Activated T-cell treated with anti-CD3 and anti-CD28 coated beads, Interleukin-2, amount 50 U/mL, for 1 hour (primary cell): ENCODE data around the gene HINFP.

Source experiments
- DNase-seq: peaks from one replicate; pipeline ENCODE4 v3.0.0-alpha.2; 2020

The HINFP gene, protein sequence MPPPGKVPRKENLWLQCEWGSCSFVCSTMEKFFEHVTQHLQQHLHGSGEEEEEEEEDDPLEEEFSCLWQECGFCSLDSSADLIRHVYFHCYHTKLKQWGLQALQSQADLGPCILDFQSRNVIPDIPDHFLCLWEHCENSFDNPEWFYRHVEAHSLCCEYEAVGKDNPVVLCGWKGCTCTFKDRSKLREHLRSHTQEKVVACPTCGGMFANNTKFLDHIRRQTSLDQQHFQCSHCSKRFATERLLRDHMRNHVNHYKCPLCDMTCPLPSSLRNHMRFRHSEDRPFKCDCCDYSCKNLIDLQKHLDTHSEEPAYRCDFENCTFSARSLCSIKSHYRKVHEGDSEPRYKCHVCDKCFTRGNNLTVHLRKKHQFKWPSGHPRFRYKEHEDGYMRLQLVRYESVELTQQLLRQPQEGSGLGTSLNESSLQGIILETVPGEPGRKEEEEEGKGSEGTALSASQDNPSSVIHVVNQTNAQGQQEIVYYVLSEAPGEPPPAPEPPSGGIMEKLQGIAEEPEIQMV

DNA sequence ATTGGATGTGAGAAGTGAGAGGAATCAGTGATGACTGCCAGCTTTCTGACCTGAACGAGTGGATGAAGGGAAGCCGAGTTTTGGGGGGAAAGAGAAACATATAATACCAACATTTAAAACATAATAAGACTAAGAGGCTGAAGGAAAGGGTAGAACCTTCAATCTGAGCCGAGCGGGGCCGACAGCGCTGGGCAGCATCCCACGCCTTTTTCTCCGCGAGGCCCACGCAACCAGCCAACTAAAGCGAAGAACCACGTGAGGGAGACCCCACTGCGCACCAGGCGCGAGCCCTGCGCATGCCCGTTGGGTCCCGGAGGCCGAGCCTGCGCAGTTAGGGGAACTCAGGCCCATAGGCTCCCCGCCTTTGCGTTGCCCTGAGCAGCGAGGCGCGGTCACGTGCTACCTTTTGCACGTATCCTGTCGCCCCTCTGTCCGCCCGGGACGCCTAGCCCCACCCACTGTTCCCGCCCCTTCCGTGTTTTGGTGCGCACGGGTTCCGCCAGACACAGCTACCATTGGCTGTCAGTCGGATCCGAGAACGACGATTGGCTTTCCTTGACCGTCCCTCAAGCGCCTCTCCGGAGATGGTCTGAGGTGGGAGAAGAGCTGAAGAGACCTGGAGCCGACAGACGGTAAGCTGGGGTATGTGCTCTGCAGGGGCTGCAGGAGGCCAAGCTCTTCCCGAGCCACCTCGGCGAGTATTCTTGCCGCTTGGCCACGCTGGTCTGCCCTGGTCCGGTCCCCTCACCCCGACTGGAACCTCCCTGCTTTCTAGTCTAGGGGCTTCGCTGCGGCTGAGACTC is at the start of gene HINFP:
HINFP (plus strand) TSS at position 573 of the 803 bp plus-strand sequence. CDS start 5,365 bp downstream, outside the sequence.
- DNase-seq, result peak; percentile 99

DNA sequence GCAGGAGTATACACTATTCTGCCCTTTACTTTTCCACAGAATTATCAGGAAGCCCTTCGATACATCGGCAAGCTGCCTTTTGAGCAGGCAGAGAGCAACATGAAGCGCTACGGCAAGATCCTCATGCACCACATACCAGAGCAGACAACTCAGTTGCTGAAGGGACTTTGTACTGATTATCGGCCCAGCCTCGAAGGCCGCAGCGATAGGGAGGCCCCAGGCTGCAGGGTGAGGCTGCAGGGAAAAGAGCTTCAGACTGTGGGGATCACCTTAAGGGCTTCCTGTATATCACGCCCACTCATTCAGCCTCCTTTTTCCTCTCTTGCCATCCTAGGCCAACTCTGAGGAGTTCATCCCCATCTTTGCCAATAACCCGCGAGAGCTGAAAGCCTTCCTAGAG is 43.5 kb upstream of the HINFP start:
- no peak for DNase-seq

DNA sequence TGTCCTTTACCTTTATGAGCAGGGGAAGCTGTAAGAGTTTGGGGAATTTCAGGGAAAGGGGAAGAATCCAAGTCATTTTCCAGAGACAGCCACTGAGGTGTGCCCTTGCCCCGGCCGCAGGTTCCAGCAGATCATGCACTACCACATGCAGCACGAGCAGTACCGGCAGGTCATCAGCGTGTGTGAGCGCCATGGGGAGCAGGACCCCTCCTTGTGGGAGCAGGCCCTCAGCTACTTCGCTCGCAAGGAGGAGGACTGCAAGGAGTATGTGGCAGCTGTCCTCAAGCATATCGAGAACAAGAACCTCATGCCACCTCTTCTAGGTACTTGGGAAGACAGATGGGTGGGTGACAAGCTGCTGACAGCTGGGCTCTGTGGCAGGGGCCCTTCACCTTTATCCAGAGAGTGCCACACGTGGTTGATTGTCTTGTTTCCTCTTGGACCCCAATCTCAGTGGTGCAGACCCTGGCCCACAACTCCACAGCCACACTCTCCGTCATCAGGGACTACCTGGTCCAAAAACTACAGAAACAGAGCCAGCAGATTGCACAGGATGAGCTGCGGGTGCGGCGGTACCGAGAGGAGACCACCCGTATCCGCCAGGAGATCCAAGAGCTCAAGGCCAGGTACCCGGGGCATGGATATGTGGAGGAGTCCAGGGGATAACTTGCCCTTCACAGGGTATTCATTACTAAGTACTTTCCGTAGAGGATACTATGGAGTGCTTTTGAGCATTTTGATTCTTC is 42.5 kb upstream of the HINFP start:
- no peak for DNase-seq

DNA sequence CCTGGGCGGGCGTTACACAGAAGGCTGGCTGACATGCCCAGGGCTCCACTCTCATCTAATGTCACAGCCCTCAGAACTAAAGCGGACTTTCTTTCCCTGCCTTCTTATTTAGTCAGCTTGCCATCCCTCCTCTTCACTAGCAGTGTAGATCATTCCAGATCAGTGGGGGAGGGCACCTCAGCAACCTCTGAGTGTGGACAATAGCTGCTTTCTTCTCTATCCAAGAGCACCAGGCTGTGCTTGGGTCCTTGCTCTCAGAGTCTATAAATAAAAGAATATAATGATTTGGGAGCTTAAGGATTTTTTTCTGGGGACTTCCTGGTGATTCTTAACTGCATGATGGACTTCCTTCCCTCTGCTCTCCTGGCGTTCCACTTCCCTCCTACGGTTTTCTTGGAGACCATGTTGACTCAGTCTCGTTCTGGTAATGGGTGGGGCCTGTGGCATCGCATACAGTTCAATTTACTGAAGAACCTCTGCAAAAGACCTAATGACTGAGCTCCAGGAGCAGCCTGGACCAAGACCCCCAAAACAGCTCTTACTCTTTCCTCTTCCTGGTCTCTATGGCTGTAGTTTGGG is 39.6 kb upstream of the HINFP start:
- no peak for DNase-seq

DNA sequence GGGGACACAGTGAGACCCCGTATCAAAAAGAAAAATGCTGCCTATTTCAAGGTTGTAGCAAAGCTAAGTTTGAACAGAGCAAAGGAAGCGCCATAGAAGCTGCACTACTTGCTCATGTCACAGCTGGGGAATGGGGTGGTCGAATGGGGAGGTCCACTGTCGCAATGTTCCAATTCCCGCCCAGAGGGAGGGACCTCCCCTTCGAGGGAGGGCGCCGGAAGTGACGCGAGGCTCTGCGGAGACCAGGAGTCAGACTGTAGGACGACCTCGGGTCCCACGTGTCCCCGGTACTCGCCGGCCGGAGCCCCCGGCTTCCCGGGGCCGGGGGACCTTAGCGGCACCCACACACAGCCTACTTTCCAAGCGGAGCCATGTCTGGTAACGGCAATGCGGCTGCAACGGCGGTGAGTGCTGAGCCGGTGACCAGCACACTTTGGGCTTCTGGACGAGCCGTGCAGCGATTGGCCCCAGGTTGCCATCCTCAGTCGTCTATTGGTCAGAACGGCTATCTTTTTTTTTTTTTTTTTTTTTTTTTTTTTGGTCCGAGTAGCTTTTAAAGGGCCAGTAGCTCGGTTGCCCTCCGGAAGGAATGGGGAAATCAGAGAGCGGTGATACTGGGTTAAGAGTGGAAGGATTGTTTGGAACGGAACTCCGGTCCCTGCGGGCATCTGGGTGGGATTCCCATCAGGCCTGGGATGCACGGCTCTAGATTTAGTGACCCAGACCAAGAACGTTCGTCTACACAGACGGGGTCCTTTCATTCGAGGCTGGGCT is 36.5 kb upstream of the HINFP start, which contains the start of gene HMBS:
HMBS (plus strand) TSS at position 219 of the 774 bp plus-strand sequence; CDS start at position 372, 153 bp downstream.
- DNase-seq, result peak; percentile 93

DNA sequence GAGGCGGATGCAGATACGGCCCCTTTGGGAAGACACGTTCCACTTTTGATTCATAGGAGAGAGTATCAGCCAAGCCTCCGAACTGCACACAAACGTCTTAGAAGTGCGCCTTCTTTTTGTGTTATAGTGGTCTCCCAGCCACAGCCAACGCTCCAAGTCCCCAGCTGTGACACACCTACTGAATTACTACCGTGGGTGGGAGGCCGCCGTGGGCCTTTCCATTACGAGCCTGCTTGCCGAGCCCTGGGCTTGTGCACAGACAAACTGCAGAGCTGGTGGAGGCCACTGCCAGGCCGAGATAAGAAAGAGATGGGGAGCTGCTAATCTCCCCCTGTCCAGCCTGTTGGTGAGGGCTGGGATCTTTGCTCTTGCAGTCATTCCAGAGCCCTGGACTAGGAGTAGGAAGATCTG is 35.9 kb upstream of the HINFP start:
- DNase-seq, result no peak

DNA sequence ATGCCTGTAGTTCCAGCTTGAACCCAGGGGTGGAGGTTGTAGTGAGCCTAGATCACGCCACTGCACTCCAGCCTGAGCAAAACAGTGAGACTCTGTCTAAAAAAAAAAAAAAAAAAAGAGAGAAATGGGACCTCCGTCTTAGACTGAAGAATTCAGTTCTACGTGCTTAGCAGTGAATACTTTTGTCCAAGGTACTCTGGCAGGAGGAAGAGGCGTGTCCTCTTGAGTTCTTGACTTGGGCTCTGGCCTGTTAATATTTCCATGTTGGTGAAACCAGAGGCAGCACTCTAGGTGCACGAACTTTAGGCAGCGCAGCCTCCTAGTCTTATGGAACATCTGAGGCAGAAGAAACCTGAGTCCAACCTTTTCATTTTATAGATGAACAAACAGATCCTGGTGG is 34.3 kb upstream of the HINFP start:
- DNase-seq, result no peak

DNA sequence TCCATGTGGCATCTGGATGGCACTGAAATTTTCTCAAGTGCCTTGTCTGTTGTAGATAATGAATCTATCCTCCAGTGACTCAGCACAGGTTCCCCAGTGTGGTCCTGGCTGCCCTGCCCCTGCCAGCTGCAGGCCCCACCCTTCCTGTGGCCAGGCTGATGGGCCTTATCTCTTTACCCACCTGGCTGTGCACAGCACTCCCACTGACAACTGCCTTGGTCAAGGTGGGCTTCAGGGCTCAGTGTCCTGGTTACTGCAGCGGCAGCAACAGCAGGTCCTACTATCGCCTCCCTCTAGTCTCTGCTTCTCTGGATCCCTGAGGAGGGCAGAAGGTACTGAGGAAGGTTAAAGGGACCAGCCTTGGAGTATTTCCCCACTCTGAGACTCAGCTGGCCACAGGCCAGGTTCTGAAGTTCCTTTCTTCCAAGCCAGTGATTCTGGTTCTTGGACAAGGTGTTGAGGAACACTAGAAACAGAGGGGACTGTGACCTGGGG is 33.6 kb upstream of the HINFP start:
- DNase-seq, result no peak

DNA sequence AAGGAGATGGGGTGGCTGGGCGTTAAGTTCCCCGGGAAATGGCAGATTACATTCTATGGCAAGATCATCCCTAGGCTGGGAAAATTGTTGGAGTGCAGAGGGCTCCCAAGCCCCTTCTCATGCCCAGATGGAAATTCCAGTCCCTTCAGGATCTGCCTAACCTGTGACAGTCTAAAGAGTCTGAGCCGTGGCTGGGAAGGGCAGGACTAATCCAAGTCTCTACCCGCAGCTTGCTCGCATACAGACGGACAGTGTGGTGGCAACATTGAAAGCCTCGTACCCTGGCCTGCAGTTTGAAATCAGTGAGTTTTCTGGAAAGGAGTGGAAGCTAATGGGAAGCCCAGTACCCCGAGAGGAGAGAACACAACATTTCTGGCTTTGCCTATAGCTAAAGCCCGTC is 33.0 kb upstream of the HINFP start:
- no peak for DNase-seq

DNA sequence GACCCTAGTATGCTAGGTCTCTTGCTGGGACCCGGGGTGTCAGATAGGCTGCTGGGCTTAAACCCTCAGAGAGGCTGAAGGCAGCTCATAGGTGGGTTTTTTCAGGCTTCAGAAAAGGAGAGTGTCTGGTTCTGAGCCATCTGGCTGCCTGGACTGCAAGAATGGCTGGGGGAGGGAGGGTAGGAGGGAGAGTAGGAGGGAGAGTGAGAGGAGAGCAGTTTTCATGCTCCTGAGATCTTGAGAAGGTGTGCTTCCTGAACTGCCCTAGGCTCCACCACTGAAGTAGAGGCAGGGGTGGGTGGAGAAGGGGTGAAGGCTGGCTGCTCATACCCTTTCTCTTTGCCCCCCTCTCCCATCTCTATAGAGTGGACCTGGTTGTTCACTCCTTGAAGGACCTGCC is 32.1 kb upstream of the HINFP start:
- no peak for DNase-seq

DNA sequence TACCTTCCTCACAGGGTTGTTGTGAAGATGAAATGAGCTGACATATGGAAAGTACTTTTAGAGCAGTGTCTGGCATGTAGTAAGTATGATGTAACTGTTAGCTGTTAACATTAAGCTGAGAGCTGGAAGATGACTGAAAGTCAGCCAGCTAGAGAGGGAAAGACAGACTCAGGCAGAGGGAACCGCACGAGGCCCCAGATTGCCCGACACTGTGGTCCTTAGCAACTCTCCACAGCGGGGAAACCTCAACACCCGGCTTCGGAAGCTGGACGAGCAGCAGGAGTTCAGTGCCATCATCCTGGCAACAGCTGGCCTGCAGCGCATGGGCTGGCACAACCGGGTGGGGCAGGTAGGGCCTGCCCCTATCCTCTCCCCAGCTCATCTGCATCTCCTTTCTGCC is 30.2 kb upstream of the HINFP start:
- no peak for DNase-seq

DNA sequence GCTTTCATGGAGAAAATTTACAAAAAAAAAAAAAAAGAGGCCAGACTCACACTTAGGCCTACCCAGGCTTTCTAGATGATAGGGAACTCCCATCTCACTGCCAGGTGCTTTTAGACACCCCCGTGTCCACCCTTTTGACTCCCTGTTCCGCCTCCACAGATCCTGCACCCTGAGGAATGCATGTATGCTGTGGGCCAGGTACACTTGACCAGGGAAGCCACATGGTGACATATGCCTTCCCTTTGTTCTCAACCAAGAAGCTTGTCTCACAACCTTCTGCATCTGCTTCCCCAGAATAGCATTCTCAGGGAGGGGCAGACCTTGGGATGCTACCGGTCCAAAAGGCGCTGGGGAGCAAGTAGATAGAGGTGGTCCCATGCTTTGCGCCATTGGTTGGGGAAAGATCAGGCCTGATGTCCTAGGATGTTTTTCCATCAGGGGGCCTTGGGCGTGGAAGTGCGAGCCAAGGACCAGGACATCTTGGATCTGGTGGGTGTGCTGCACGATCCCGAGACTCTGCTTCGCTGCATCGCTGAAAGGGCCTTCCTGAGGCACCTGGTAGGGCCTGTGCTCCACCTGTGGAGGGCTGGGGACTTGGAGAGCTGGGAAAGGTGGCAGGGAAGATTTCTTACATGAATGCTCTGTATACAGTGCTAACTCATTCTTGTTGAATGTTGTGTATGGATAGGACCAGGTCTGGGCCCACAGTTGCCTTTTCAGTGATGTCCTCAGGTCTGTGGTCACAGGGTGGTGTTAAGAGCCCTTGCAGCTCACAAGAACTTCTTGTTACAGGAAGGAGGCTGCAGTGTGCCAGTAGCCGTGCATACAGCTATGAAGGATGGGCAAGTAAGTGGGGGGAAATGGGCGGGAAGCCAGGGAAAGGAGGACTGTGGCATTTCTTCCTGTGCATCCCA is 29.2 kb upstream of the HINFP start:
- DNase-seq, result no peak

DNA sequence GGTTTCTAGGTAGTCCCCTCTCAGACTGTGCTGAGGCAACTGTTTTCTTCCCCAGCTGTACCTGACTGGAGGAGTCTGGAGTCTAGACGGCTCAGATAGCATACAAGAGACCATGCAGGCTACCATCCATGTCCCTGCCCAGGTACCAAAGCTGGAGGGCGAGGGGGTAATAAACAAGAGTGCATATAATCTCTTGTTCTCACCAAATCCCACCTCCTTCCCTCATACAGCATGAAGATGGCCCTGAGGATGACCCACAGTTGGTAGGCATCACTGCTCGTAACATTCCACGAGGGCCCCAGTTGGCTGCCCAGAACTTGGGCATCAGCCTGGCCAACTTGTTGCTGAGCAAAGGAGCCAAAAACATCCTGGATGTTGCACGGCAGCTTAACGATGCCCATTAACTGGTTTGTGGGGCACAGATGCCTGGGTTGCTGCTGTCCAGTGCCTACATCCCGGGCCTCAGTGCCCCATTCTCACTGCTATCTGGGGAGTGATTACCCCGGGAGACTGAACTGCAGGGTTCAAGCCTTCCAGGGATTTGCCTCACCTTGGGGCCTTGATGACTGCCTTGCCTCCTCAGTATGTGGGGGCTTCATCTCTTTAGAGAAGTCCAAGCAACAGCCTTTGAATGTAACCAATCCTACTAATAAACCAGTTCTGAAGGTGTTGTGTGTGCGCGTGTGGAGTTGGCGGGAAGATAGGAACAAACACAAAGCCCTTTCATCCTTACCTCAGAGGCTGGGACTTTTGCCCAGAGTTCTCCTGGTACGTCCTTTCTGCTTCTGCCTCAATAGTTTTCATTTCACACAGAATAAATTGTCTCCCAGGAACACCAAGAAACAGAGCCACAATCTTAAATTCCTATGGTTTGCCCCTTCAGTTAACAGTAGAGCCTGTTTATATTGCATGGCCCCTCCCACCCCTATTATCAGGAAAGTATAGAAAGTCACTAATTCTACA is 28.2 kb upstream of the HINFP start:
- DNase-seq, result no peak

DNA sequence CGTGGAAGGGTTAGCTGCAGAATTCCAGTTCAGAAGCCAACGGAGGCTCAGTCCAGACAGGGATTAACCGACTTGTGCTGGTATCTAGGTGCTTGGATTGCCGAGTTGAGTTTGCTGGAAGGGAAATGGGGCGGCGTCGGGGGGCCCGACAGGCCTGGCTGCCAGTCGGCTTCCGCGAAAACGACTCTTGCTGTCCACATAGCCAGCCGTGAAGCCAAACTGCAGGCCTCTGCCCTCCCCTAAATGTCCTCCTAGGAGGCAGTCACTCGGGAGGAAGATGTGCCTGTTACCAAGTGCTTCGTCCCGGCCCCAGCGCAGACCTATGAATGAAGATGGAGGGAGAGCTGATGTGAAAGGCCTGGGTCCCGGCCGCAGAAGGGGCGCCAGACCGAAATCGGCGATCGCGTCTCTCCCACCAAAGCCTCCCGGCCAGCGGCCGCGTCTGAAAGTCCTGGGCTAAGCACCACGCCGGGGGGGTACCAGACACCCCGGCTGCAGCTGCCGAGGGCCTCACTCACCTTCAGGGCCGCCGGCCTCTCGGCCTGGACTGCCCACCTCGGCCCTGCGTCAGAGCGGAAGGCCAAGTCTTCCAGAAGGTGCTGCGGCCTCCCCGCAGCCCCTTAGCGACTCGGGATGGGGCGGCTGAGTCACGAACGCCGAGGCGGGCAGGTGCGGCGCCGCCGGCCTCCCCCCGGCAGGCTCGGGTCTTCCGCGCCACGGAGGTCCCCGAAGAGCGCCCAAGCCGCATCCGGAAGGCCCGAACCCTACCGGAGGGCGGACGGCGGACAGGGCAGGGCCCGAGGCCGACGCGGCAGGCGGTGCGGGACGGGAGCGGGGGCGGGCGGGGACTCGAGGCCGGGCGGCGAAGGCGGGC is 27.2 kb upstream of the HINFP start:
- DNase-seq, result peak; percentile 64

DNA sequence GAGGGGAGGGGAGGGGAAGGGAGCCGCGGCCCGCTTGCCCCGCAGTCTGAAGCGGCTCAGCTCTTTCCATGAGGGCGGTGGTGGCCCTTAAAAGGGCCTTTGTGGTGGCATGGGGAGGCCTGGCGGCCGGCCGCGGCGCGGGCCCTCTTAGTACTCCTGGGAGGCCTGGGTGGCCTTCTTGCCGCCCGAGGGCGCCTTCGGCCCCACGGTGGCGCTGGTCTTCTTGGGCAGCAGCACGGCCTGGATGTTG is 26.6 kb upstream of the HINFP start:
- DNase-seq, result no peak

DNA sequence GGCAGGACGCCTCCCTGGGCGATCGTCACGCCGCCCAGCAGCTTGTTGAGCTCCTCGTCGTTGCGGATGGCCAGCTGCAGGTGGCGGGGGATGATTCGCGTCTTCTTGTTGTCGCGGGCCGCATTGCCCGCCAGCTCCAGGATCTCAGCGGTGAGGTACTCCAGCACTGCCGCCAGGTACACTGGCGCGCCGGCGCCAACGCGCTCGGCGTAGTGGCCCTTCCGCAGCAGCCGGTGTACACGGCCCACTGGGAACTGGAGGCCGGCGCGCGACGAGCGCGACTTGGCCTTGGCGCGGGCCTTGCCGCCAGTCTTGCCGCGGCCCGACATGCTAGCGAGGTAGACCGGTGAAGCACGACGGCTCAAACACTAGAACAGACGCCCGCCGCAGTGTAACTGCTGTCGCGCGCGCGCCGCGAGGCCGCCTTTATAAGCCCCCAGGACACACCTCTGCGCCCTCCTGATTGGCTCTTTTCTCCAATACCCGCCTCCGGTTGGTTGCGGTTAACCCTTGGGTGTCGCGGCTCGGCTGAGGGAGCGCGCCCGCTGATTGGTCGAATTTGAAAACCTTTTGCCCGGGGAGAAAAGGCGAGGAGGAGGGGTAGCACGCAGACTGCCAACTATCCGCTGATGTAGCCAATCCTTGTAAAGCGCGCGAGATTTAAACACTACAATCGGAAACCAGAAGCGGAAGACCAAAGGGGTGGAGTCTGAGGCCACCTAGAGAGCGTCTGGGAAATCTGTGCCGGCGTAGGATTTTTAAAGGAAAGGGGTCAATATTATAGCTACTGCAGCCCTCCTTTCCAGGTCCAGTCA is 26.1 kb upstream of the HINFP start:
- DNase-seq, result peak; percentile 98

DNA sequence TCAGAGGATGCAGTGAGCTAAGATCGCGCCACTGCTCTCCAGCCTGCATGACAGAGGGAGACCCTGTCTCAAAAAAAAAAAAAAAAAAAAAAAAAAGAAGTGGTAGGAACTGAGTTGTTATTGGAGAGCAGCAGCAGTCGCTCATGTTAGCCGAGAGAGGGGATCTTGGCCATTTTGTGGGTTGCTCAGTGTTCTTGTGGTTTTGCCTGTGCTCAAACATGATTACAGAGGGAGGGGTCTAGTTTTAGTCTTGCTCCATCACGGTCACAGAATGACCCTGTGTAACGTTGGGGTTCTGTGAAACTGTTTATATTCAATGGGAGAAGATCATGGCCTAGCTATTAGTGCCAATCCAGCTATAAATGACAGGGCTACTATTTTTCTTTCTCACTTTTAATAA is 21.7 kb upstream of the HINFP start:
- DNase-seq, result no peak
